IPS-15b (cell line): ENCODE measurements around the gene DUSP7.
"Not testable (repeated sequence)": the region's sequence is repeated elsewhere in the genome, so short reads cannot be mapped to it uniquely, and the experiment has no call there.

Experiments
- H3K27me3 ChIP-seq: one replicate; pipeline ENCODE4 v1.6.1; 2013; ENCODE audit warnings: low read length; ENCODE audit not compliant: control insufficient read depth, insufficient read depth
- H3K36me3 ChIP-seq: one replicate; pipeline ENCODE4 v1.6.1; 2013; ENCODE audit warnings: low read length; ENCODE audit not compliant: control insufficient read depth, insufficient read depth
- H3K4me1 ChIP-seq: one replicate; pipeline ENCODE4 v1.6.1; 2013; ENCODE audit warnings: mild to moderate bottlenecking, low read length; ENCODE audit not compliant: control insufficient read depth, insufficient read depth
- H3K4me3 ChIP-seq: one replicate; pipeline ENCODE4 v1.5.1; 2013; ENCODE audit warnings: low read depth, low read length
- H3K9ac ChIP-seq: one replicate; pipeline ENCODE4 v1.6.1; 2013; ENCODE audit warnings: low read depth, mild to moderate bottlenecking, low read length
- H3K9me3 ChIP-seq: one replicate; pipeline ENCODE4 v1.6.1; 2013; ENCODE audit warnings: mild to moderate bottlenecking, low read length; ENCODE audit not compliant: control insufficient read depth, insufficient read depth

DUSP7 gene

DNA sequence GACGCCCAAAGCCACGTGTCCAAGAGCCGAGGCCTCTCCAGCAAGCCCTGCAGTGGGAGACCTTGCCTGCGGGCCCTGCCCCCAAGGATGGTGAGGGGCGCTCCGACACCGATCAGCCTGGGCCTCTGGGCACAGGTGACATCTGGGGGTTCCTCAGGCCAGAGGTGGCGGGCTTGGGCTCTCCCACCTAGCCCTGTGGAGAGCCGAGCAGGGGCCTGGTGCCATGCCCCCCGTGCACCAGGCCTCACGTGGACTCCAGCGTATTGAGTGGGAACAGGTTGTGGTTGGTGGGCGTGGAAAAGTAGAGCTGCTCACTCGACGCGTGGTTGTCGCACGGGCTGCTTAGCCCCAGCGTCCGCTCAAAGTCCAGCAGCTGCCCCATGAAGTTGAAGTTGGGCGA lies 5.8 kb downstream of the DUSP7 start:
- no peak overlapping the region for H3K4me3 ChIP-seq
- peaks cover 5% of the 10 kb centered on the region for H3K4me1 ChIP-seq
- H3K9me3 ChIP-seq: no peaks in the 10 kb centered on the region
- H3K27me3 ChIP-seq: no peaks in the 10 kb centered on the region
- H3K36me3 ChIP-seq: peaks cover 48% of the 10 kb centered on the region
- H3K9ac ChIP-seq: no peak overlapping the region

DNA sequence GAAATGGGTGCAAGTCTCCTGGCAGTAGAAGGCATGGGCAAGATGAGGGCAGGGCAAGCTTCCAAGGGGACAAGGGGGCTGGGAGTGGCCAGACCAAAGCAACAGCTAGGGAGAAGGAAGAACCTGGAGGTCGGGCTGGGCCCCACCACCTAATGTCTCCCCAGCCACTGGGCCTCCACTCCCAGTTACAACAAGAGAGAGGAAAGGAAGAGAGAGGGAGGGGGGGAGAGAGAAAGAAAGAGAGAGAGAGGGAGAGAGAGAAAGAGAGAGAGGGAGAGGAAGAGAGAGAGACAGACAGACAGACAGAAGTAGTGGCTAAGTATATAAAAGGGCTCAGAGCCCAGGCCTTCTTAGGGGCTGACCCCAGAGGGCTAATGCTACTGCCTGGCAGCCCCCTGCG lies 6.9 kb downstream of the DUSP7 start:
- H3K9me3 ChIP-seq: no peaks in the 10 kb centered on the region
- peaks cover 5% of the 10 kb centered on the region for H3K4me1 ChIP-seq
- no peak overlapping the region for H3K4me3 ChIP-seq
- no peak overlapping the region for H3K9ac ChIP-seq
- peaks cover 48% of the 10 kb centered on the region for H3K36me3 ChIP-seq
- H3K27me3 ChIP-seq: no peaks in the 10 kb centered on the region

DNA sequence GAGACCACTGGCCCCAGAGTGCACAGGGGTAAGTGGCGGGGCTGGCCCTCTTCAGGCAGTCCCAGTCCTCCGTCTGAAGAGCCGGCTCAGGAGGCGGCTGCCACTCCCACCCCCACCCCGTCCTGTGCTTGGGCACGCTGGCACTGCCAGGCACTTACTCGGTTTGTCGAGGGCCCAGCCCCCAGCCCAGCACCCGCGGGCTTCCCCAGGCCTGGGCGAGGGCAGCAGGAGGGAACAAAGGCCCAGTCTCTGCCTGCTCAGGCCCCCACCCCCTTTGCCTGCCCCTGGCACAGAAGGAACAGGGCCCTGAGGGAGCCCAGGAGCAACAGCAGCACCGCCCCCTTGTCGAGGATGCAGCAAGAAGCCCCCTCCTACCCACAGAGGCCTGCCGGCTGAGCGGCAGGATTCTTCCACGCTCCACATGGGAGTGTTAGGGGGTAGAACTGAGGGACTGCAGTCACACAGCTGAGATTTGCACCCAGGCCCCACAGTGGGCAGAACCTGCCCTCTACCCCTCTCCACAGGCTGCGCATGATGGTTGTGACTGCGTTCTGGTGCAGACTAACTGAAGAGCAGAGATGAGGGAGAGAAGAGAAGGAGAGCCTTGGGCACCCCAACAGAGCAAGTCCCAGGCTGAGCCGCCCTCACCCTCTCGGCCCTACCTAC lies 8.9 kb downstream of the DUSP7 start:
- H3K4me3 ChIP-seq: no peak overlapping the region
- H3K4me1 ChIP-seq: no peaks in the 10 kb centered on the region
- no peak overlapping the region for H3K9ac ChIP-seq
- no peaks in the 10 kb centered on the region for H3K9me3 ChIP-seq
- peaks cover 37% of the 10 kb centered on the region for H3K36me3 ChIP-seq
- no peaks in the 10 kb centered on the region for H3K27me3 ChIP-seq

DNA sequence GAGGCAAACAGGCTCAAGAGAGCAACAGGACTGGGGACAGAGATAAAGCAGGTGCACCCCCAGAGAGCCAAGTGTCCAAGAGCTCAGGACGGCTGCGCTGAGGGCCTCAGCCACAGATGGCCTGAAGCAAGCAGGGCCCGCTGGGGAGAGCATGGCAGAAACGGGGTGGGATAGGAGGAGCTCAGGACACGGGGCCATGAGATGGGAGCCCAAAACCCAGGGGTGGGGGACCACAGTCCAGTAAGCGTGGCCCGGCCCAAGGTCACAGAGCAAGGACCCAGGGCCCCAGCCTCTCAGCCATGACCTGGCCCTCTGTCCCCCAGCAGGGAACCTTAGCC lies 9.5 kb downstream of the DUSP7 start:
- Histone ChIP-seq H3K9ac (no peak overlapping the region), H3K4me3 (no peak overlapping the region), H3K9me3 (no peaks in the 10 kb centered on the region), H3K36me3 (peaks cover 31% of the 10 kb centered on the region), H3K27me3 (no peaks in the 10 kb centered on the region), H3K4me1 (no peaks in the 10 kb centered on the region)

DNA sequence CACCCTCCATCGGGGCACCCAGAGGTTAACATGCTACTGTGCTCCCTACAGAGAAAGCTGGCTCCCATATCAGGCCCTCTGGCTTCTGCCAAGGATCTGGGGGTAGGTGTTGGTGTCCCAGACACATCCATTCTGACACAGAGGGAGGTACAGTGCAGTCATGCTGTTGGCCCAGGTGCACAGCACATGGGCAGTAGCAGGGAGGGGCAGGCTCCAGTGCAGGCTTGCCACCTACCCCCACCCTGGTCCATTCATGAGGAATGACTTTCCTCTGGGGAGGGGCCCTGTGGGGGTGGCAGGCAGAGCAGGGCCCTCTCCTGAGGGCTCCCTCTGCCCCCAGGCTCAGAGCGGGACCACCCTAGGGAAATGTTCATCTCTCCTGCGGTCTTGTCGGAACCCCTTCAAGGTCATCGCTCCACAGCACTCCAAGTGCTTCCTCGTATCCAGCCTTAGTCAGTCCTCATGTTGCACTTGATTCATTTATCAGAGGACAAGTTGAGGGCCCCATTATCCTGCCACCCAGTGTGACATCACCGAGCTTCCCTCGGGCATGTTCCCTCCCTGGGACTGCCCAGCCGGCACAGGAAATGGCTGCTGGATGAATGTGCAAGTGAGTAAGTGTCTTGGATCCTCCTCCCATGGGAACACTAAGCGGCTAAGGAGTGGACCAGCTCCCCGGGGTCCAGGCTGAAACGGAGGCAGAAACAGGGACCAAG lies 10.0 kb downstream of the DUSP7 start:
- Histone ChIP-seq H3K36me3 (peaks cover 26% of the 10 kb centered on the region), H3K9ac (no peak overlapping the region), H3K4me3 (no peak overlapping the region), H3K9me3 (no peaks in the 10 kb centered on the region), H3K4me1 (no peaks in the 10 kb centered on the region), H3K27me3 (no peaks in the 10 kb centered on the region)

DNA sequence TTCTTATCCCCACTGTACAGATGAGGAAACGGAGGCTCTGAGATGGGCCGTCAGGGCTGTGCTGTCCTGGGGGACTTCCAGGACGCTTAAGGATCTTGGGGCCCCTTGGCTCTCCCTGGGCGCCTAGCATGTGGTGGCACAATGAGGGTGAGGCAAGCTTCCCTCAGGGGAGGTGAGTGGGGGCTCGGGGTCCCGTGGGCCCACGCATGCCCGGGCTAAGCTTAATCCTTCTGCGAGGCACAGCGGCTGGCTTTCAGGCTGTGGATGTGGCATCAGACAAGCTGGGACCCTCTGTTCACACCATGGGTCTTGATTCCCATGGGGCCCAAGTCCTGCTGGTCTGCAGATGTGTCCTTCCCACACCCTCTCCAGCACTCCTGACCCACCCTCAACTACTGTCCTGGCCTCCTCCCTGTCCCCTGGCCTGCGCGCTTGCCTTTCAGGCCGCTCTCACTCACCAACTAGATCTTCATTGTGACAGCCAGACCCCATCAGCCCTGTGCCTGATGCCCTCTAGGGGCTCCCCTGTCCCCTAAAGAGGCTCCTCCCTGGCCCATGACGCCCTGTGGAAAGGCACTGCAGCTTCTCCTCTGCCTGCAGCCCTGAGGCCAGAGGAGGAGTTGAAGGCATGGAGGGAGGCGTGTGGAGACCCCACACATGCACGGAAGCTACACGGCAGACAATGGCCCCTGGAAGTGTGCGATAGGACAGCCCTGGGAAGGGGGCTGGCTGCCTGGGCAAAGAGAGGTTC lies 11.3 kb downstream of the DUSP7 start:
- peak overlapping the region; percentile 24 for H3K9ac ChIP-seq
- no peaks in the 10 kb centered on the region for H3K27me3 ChIP-seq
- no peaks in the 10 kb centered on the region for H3K4me1 ChIP-seq
- peaks cover 17% of the 10 kb centered on the region for H3K36me3 ChIP-seq
- H3K4me3 ChIP-seq: no peak overlapping the region
- no peaks in the 10 kb centered on the region for H3K9me3 ChIP-seq

DNA sequence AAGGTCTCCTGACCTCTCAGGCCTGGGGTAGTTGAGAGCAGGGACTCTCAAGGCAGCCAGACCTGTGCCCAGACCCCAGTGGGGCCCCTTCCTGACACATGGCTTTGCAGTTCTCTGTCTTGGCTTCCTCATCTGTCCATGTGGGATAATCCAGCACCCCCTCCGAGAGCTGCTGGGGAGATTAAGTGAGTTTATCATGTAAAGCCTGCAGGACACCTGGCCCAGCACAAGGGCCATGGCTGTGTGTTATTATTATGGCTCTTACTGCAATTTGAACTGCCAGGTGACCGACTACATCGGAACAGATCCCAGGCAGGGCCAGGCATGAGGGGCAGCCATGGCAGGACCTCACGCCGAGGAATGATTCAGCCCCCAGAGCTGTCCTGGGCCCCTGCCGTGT lies 12.6 kb downstream of the DUSP7 start:
- Histone ChIP-seq H3K4me1 (no peaks in the 10 kb centered on the region), H3K9ac (no peak overlapping the region), H3K9me3 (no peaks in the 10 kb centered on the region), H3K36me3 (peaks cover 4% of the 10 kb centered on the region), H3K4me3 (no peak overlapping the region), H3K27me3 (no peaks in the 10 kb centered on the region)

DNA sequence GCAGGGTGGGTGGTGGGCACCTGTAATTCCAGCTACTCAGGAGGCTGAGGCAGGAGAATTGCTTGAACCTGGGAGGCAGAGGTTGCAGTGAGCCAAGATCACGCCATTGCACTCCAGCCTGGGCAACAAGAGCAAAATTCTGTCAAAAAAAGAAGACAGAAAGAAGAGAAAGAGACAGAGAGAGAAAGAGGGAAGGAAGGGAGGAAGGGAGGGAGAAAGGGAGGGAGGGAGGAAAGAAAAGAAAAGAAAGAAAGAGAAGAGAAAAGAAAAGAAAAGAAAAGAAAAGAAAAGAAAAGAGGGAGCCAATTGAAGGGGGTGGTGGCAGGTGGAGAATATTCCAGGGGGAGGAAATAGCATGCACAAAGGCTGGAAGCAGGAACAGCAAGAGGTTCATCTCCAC lies 13.3 kb downstream of the DUSP7 start:
- H3K9ac ChIP-seq, H3K4me3 ChIP-seq, H3K36me3 ChIP-seq, H3K9me3 ChIP-seq, H3K4me1 ChIP-seq, H3K27me3 ChIP-seq: not testable (repeated sequence)

DNA sequence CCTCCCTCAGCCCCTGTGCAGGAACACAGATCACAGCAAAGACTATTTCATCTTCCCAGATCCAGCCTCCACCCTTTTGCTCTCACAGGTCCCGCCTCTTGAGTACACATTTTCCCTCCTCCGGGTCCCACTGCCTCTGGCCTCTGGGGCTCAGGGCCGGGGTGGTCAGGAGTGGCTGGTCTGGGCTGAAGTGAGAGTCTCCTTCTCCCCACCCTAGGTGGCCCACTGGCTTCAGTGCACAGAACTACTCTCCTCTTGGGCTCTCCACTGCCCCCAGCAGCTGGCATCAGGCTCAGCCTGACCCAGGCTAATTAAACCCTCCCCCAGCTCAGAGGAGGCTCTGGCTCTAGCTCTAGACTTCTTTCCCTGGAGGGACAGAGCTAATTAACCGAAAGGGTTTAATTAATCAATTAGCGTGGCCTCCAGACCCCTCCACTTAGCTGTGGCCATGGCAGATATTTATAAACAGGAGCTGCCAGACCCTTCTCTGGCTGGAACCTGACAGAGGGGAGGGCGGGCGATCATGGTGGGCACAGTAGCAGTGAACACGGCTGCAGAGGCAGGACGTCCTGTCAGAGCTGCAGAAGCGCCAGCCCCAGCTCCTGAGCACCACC lies 15.1 kb downstream of the DUSP7 start:
- Histone ChIP-seq H3K4me3 (no peak overlapping the region), H3K4me1 (no peaks in the 10 kb centered on the region), H3K9me3 (no peaks in the 10 kb centered on the region), H3K36me3 (no peaks in the 10 kb centered on the region), H3K9ac (no peak overlapping the region), H3K27me3 (no peaks in the 10 kb centered on the region)

DNA sequence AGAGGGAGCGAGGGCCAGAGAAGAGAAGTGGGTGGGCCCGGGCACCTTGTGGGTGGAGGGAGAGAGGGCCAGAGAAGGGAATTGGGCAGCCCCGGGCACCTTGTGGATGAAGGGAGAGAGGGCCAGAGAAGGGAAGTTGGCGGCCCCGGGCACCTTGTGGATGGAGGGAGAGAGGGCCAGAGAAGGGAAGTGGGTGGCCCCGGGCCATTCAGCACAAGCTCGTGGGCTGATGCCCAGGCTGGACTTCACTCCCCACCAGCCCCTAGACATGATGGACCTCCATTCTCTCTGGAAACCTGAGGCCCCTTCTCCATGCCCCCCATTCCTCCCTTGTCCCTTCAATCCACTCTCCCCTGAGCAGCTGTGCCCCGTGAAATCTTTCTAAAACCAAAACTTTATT lies 15.8 kb downstream of the DUSP7 start:
- Histone ChIP-seq H3K4me1 (no peaks in the 10 kb centered on the region), H3K36me3 (no peaks in the 10 kb centered on the region), H3K9ac (no peak overlapping the region), H3K9me3 (no peaks in the 10 kb centered on the region), H3K4me3 (no peak overlapping the region), H3K27me3 (no peaks in the 10 kb centered on the region)

DNA sequence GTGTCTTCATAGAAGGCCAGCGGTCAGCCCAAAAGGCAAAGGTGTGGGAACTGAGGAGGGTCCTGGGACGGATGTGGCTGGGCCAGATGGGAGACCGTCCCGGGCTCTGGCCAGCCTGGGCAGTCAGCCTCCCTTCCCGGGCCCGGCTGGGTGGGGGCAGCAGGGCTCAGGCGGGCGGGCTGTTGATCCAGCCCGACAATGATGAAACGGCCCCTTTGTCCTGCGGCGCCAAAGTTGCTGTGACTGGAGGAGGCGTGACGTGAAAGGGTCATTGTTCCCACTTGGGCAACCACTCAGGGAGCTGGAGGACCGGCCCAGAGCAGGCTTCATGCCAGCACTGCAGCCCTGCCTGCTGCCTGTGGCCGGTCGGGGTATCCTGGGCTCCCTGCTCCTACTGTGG lies 16.5 kb downstream of the DUSP7 start:
- Histone ChIP-seq H3K27me3 (no peaks in the 10 kb centered on the region), H3K9me3 (no peaks in the 10 kb centered on the region), H3K4me1 (no peaks in the 10 kb centered on the region), H3K36me3 (no peaks in the 10 kb centered on the region), H3K9ac (no peak overlapping the region), H3K4me3 (no peak overlapping the region)
